Activated CD4-positive, alpha-beta memory T cell treated with anti-CD3 and anti-CD28 coated beads for 36 hours (primary cell): ENCODE measurements around the gene POLR1G. TPM values are rescaled to one million over a fixed set of nuclear protein-coding genes. Genes with fewer than 3 reads are reported as not detected.
"Not testable (repeated sequence)": the region's sequence is repeated elsewhere in the genome, so short reads cannot be mapped to it uniquely, and the experiment has no call there.

Experiments
- CTCF ChIA-PET: fragments of 350-600 bp; sonication (Branson Sonifier 250); formaldehyde crosslinking; loops from one replicate; lab custom pipeline; 2021; ENCODE audit warnings: antibody characterized with exemption, inconsistent platforms; lab: Charles Lee
- POLR2A ChIA-PET: fragments of 350-600 bp; sonication (Branson Sonifier 250); formaldehyde crosslinking; loops from one replicate; lab custom pipeline; 2021; ENCODE audit warnings: antibody characterized with exemption; lab: Charles Lee
- DNase-seq: peaks from one replicate; pipeline ENCODE4 v3.0.0-alpha.2; 2020
- H3K27ac Mint-ChIP-seq: one replicate; pipeline ENCODE4 v1.8.0; 2021; ENCODE audit warnings: mixed read lengths
- H3K27me3 Mint-ChIP-seq: one replicate; pipeline ENCODE4 v1.8.0; 2021; ENCODE audit warnings: mixed read lengths
- H3K36me3 Mint-ChIP-seq: one replicate; pipeline ENCODE4 v1.8.0; 2021; ENCODE audit warnings: mixed read lengths
- H3K4me1 Mint-ChIP-seq: one replicate; pipeline ENCODE4 v1.8.0; 2021; ENCODE audit warnings: low read depth, mixed read lengths
- H3K4me3 Mint-ChIP-seq: one replicate; pipeline ENCODE4 v1.8.0; 2021; ENCODE audit warnings: mild to moderate bottlenecking, mixed read lengths
- H3K9me3 Mint-ChIP-seq: one replicate; pipeline ENCODE4 v1.8.0; 2021; ENCODE audit warnings: mixed read lengths
- intact Hi-C: fragments of 100-400 bp; cut with micrococcal nuclease; formaldehyde crosslinking; loops from one replicate; pipeline ENCODE4 v1.15.1; 2023
- total RNA-seq, 2 experiments: library from RNA; stranded (reverse); gene quantifications; one replicate each; pipeline ENCODE4 v1.2.3, GENCODE V29; 2021

Gene POLR1G
- total RNA-seq, 2 experiments from 2014 or later = 11.1 to 12.6 TPM

- H3K36me3 Mint-ChIP-seq = peaks cover 29% of the 10 kb centered on the region
- no peak overlapping the region for H3K27ac Mint-ChIP-seq
- intact Hi-C loops = no loop called here
Measured at GRCh38 chr19:45409557-45409920, 3.1 kb downstream of the POLR1G start.

GRCh38 chr19:45410330-45410729 lies 3.9 kb downstream of the POLR1G start:
- CTCF ChIA-PET = interaction anchor here (0.9 kb wide), 1 partner anchor 29 kb away, joined by 4 read pairs; no protein-coding TSS in a partner anchor
- H3K9me3 Mint-ChIP-seq, DNase-seq, intact Hi-C loops, H3K27me3 Mint-ChIP-seq, H3K4me3 Mint-ChIP-seq, H3K27ac Mint-ChIP-seq, POLR2A ChIA-PET: not testable (repeated sequence)
- Mint-ChIP-seq H3K36me3 (peaks cover 32% of the 10 kb centered on the region), H3K4me1 (peaks cover 21% of the 10 kb centered on the region)

More at GRCh38 chr19:45409557-45409920, 3.1 kb downstream of the POLR1G start:
- Mint-ChIP-seq H3K4me3 (no peak overlapping the region), H3K9me3 (no peaks in the 10 kb centered on the region), H3K27me3 (peaks cover 4% of the 10 kb centered on the region), H3K4me1 (peaks cover 28% of the 10 kb centered on the region)
- no peak for DNase-seq
- CTCF ChIA-PET = interaction anchor here (0.6 to 1.2 kb wide), 3 partner anchors 30 to 76 kb away, joined by 3 to 6 read pairs (median 4); no protein-coding TSS in a partner anchor
- POLR2A ChIA-PET = no interaction called here

GRCh38 chr19:45413497-45413896 lies 7.1 kb downstream of the POLR1G start:
- no peak overlapping the region for H3K4me3 Mint-ChIP-seq
- peaks cover 4% of the 10 kb centered on the region for H3K4me1 Mint-ChIP-seq
- DNase-seq = no peak
- H3K9me3 Mint-ChIP-seq = no peaks in the 10 kb centered on the region
- POLR2A ChIA-PET = no interaction called here
- H3K36me3 Mint-ChIP-seq = peaks cover 40% of the 10 kb centered on the region
- intact Hi-C loops = no loop called here
- H3K27ac Mint-ChIP-seq = no peak overlapping the region
- no peaks in the 10 kb centered on the region for H3K27me3 Mint-ChIP-seq
- CTCF ChIA-PET = interaction anchor here (1.0 to 1.3 kb wide), 2 partner anchors 26 to 65 kb away, joined by 3 to 7 read pairs; no protein-coding TSS in a partner anchor

GRCh38 chr19:45414468-45414867 lies 8.0 kb downstream of the POLR1G start:
- H3K27me3 Mint-ChIP-seq = no peaks in the 10 kb centered on the region
- H3K9me3 Mint-ChIP-seq = no peaks in the 10 kb centered on the region
- intact Hi-C loops = no loop called here
- no peak for DNase-seq
- H3K27ac Mint-ChIP-seq = no peak overlapping the region
- no peak overlapping the region for H3K4me3 Mint-ChIP-seq
- peaks cover 4% of the 10 kb centered on the region for H3K4me1 Mint-ChIP-seq
- ChIA-PET CTCF (interaction anchor here (0.8 to 1.6 kb wide), 3 partner anchors 25 to 70 kb away, joined by 3 to 4 read pairs (median 4); no protein-coding TSS in a partner anchor), POLR2A (interaction anchor here (0.9 kb wide), 1 partner anchor 9 kb away, joined by 4 read pairs; no protein-coding TSS in a partner anchor)
- peaks cover 35% of the 10 kb centered on the region for H3K36me3 Mint-ChIP-seq

- CTCF ChIA-PET = interaction anchor here (0.9 to 1.4 kb wide), 3 partner anchors 14 to 68 kb away, joined by 4 to 6 read pairs (median 6); no protein-coding TSS in a partner anchor
- H3K27ac Mint-ChIP-seq = no peak overlapping the region
- no peaks in the 10 kb centered on the region for H3K9me3 Mint-ChIP-seq
Measured at GRCh38 chr19:45417151-45417550, 10.7 kb downstream of the POLR1G start.

GRCh38 chr19:45418802-45419201 lies 12.4 kb downstream of the POLR1G start:
- Mint-ChIP-seq H3K27ac (no peak overlapping the region), H3K27me3 (no peaks in the 10 kb centered on the region), H3K36me3 (peaks cover 21% of the 10 kb centered on the region), H3K4me3 (no peak overlapping the region), H3K9me3 (no peaks in the 10 kb centered on the region), H3K4me1 (peaks cover 30% of the 10 kb centered on the region)
- ChIA-PET CTCF (no interaction called here), POLR2A (no interaction called here)
- intact Hi-C loops = no loop called here
- no peak for DNase-seq

More at GRCh38 chr19:45417151-45417550, 10.7 kb downstream of the POLR1G start:
- H3K36me3 Mint-ChIP-seq = peaks cover 32% of the 10 kb centered on the region
- no peak overlapping the region for H3K4me3 Mint-ChIP-seq
- no peaks in the 10 kb centered on the region for H3K27me3 Mint-ChIP-seq
- POLR2A ChIA-PET = no interaction called here
- intact Hi-C loops = no loop called here
- DNase-seq = no peak
- H3K4me1 Mint-ChIP-seq = peaks cover 18% of the 10 kb centered on the region

GRCh38 chr19:45419396-45419795 lies 13.0 kb downstream of the POLR1G start:
- ChIA-PET CTCF (no interaction called here), POLR2A (no interaction called here)
- no peak for DNase-seq
- peak overlapping the region; percentile 34 for H3K27ac Mint-ChIP-seq
- H3K4me3 Mint-ChIP-seq = no peak overlapping the region
- H3K9me3 Mint-ChIP-seq = no peaks in the 10 kb centered on the region
- intact Hi-C loops = no loop called here
- no peaks in the 10 kb centered on the region for H3K27me3 Mint-ChIP-seq
- peaks cover 16% of the 10 kb centered on the region for H3K36me3 Mint-ChIP-seq
- peaks cover 35% of the 10 kb centered on the region for H3K4me1 Mint-ChIP-seq

GRCh38 chr19:45419895-45420294 lies 13.5 kb downstream of the POLR1G start:
- no peak overlapping the region for H3K4me3 Mint-ChIP-seq
- no peaks in the 10 kb centered on the region for H3K9me3 Mint-ChIP-seq
- CTCF ChIA-PET = no interaction called here
- peaks cover 38% of the 10 kb centered on the region for H3K4me1 Mint-ChIP-seq
- H3K27ac Mint-ChIP-seq = no peak overlapping the region
- no peak for DNase-seq
- no peaks in the 10 kb centered on the region for H3K27me3 Mint-ChIP-seq
- intact Hi-C loops = loop anchor here (10.0 kb wide), 1 partner anchor 165 kb away; the partner anchor contains the start of gene OPA3
- peaks cover 12% of the 10 kb centered on the region for H3K36me3 Mint-ChIP-seq
- POLR2A ChIA-PET = interaction anchor here (1.0 kb wide), 1 partner anchor 13 kb away, joined by 4 read pairs; no protein-coding TSS in a partner anchor

GRCh38 chr19:45420356-45420755 lies 13.9 kb downstream of the POLR1G start:
- H3K4me1 Mint-ChIP-seq = peaks cover 38% of the 10 kb centered on the region

GRCh38 chr19:45420871-45421270 lies 14.4 kb downstream of the POLR1G start:
- H3K27me3 Mint-ChIP-seq = no peaks in the 10 kb centered on the region
- intact Hi-C loops = loop anchor here (10.0 kb wide), 1 partner anchor 164 kb away; the partner anchor contains the start of gene OPA3
- H3K4me1 Mint-ChIP-seq = peaks cover 42% of the 10 kb centered on the region
- DNase-seq = no peak
- no peak overlapping the region for H3K27ac Mint-ChIP-seq
- H3K4me3 Mint-ChIP-seq = no peak overlapping the region
- CTCF ChIA-PET = no interaction called here
- peaks cover 10% of the 10 kb centered on the region for H3K36me3 Mint-ChIP-seq
- no peaks in the 10 kb centered on the region for H3K9me3 Mint-ChIP-seq
- POLR2A ChIA-PET = no interaction called here

More at GRCh38 chr19:45420356-45420755, 13.9 kb downstream of the POLR1G start:
- ChIA-PET CTCF (no interaction called here), POLR2A (interaction anchor here (1.0 kb wide), 1 partner anchor 13 kb away, joined by 4 read pairs; no protein-coding TSS in a partner anchor)
- H3K27me3 Mint-ChIP-seq = no peaks in the 10 kb centered on the region
- no peak overlapping the region for H3K4me3 Mint-ChIP-seq
- no peak for DNase-seq
- no peak overlapping the region for H3K27ac Mint-ChIP-seq
- H3K36me3 Mint-ChIP-seq = peaks cover 12% of the 10 kb centered on the region
- no peaks in the 10 kb centered on the region for H3K9me3 Mint-ChIP-seq
- intact Hi-C loops = loop anchor here (10.0 kb wide), 1 partner anchor 164 kb away; the partner anchor contains the start of gene OPA3

GRCh38 chr19:45421947-45422498 lies 15.6 kb downstream of the POLR1G start:
- H3K9me3 Mint-ChIP-seq = no peaks in the 10 kb centered on the region
- ChIA-PET POLR2A (no interaction called here), CTCF (interaction anchor here (0.8 to 1.2 kb wide), 3 partner anchors 18 to 64 kb away, joined by 3 to 7 read pairs (median 5); no protein-coding TSS in a partner anchor)
- H3K27me3 Mint-ChIP-seq = no peaks in the 10 kb centered on the region
- peaks cover 44% of the 10 kb centered on the region for H3K4me1 Mint-ChIP-seq
- H3K27ac Mint-ChIP-seq = no peak overlapping the region
- no peak for DNase-seq
- intact Hi-C loops = loop anchor here (10.0 kb wide), 1 partner anchor 163 kb away; the partner anchor contains the start of gene OPA3
- H3K4me3 Mint-ChIP-seq = no peak overlapping the region
- H3K36me3 Mint-ChIP-seq = peaks cover 7% of the 10 kb centered on the region

GRCh38 chr19:45423033-45423588 lies 16.7 kb downstream of the POLR1G start:
- no peaks in the 10 kb centered on the region for H3K9me3 Mint-ChIP-seq
- peaks cover 52% of the 10 kb centered on the region for H3K4me1 Mint-ChIP-seq
- H3K4me3 Mint-ChIP-seq = peak overlapping the region; percentile 85
- intact Hi-C loops = loop anchor here (1.0 to 10.0 kb wide), 2 partner anchors 17 to 162 kb away; partner anchors contain the start of genes OPA3 and POLR1G
- H3K27ac Mint-ChIP-seq = peak overlapping the region; percentile 88
- CTCF ChIA-PET = interaction anchor here (1.0 to 1.8 kb wide), 2 partner anchors 16 to 62 kb away, joined by 4 to 9 read pairs; no protein-coding TSS in a partner anchor
- DNase-seq = no peak
- peaks cover 2% of the 10 kb centered on the region for H3K36me3 Mint-ChIP-seq
- POLR2A ChIA-PET = interaction anchor here (2.1 kb wide), 1 partner anchor 45 kb away, joined by 6 read pairs; the partner anchor contains the start of gene FOSB
- no peaks in the 10 kb centered on the region for H3K27me3 Mint-ChIP-seq
